ENCODE results near the gene UBLCP1.

GRCh38 chr5:159215886-159216285 lies 47.2 kb upstream of the UBLCP1 start:
- no peak for TF ChIP-seq CTCF (IDR thresholded peaks at IDR 0.05)
- no peak for TF ChIP-seq POLR2A (IDR thresholded peaks at IDR 0.05)

Measured in heart left ventricle (tissue), 13 donors.